BJ (cell line): ENCODE results near the gene SUV39H2. TPM values are rescaled to one million over a fixed set of nuclear protein-coding genes. Genes with fewer than 3 reads are reported as not detected.
A peak's percentile ranks its signal among the peaks of the same experiment; 100 is the strongest.

Source experiments
- CTCF ChIA-PET: fragments of 350-600 bp; formaldehyde crosslinking; extraction: SDS; loops from one replicate; lab custom pipeline; 2021; ENCODE audit warnings: antibody characterized with exemption, inconsistent platforms; lab: Yijun Ruan, JAX
- POLR2A ChIA-PET: fragments of 300-600 bp; sonication (Branson Sonifier 250); formaldehyde crosslinking; extraction: SDS; loops from one replicate; lab custom pipeline; 2021; ENCODE audit warnings: antibody characterized with exemption; lab: Charles Lee
- DNase-seq: peaks from one replicate; pipeline ENCODE4 v3.0.0-alpha.2; 2011; ENCODE audit warnings: low read depth
- H3K27me3 ChIP-seq: 2 replicates; pipeline ENCODE4 v1.6.0; 2011; ENCODE audit warnings: low read length; ENCODE audit not compliant: control insufficient read depth, insufficient read depth
- H3K36me3 ChIP-seq: 2 replicates; pipeline ENCODE4 v1.5.1; 2011; ENCODE audit warnings: low read length; ENCODE audit not compliant: control insufficient read depth, insufficient read depth
- H3K4me3 ChIP-seq: 2 replicates; pipeline ENCODE4 v1.5.1; 2011; ENCODE audit warnings: low read depth, mild to moderate bottlenecking, control low read depth, low read length
- polyA plus RNA-seq: library from polyadenylated mRNA; depleted of rRNA; stranded (reverse); fragments of >200 nt; gene quantifications from 2 replicates; pipeline ENCODE4 v1.2.3, GENCODE V29; 2011
- TF ChIP-seq, protein P1 (sequence below): IDR thresholded peaks from 2 replicates; pipeline ENCODE4 v1.5.1; 2011; ENCODE audit warnings: low read depth, mild to moderate bottlenecking, control low read depth, inconsistent platforms, low read length, moderate library complexity; ENCODE audit not compliant: insufficient read depth

Gene SUV39H2
- polyA plus RNA-seq, 1 experiment, result 2.2 TPM

DNA sequence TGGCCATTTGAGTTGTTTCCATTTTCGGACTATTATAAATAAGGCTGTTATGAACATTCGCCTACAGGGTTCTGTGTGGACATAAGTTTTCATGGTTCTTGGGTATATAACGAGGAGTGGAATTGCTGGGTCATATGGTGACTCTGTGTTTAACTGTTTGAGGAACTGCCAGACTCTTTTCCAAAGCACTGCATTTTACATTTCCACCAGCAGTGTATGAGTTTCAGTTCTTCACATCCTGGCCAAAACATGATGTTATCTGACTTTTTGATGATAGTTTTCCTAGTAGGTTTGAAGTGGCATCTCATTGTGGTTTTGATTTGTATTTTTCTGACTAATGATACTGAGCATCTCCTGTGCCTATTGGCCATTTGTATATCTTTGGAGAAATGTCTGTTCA, 5.4 kb downstream of the SUV39H2 start:
- ChIA-PET CTCF (no interaction called here), POLR2A (no interaction called here)
- Histone ChIP-seq H3K4me3 (no peak overlapping the region), H3K36me3 (no peaks in the 10 kb centered on the region), H3K27me3 (no peaks in the 10 kb centered on the region)
- DNase-seq, result no peak
- TF ChIP-seq, protein P1, sequence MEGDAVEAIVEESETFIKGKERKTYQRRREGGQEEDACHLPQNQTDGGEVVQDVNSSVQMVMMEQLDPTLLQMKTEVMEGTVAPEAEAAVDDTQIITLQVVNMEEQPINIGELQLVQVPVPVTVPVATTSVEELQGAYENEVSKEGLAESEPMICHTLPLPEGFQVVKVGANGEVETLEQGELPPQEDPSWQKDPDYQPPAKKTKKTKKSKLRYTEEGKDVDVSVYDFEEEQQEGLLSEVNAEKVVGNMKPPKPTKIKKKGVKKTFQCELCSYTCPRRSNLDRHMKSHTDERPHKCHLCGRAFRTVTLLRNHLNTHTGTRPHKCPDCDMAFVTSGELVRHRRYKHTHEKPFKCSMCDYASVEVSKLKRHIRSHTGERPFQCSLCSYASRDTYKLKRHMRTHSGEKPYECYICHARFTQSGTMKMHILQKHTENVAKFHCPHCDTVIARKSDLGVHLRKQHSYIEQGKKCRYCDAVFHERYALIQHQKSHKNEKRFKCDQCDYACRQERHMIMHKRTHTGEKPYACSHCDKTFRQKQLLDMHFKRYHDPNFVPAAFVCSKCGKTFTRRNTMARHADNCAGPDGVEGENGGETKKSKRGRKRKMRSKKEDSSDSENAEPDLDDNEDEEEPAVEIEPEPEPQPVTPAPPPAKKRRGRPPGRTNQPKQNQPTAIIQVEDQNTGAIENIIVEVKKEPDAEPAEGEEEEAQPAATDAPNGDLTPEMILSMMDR, result no peak

DNA sequence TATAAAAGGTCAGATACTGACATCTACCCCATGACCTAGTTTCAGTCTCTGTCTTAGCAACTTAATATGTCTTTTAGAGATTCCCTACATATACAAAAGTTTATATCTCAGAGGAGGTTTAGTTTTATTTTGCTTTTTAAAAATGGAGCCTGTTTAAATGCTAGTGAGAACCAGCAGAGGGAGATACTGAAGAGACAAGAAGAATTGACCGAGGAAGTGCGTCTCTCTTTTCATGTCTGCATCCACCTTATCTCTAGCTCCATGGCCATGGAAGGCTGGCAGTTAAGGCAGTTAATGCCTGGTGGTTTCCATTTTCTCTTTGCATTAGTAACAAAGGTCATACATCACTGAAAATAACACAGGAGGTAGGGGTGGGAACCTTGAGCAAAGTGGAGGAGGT, 10.7 kb downstream of the SUV39H2 start:
- Histone ChIP-seq H3K36me3 (no peaks in the 10 kb centered on the region), H3K27me3 (no peaks in the 10 kb centered on the region), H3K4me3 (no peak overlapping the region)
- TF ChIP-seq, protein P1, result 0 out of 2 replicates have a peak, but pooled peaks have one; percentile 20
- POLR2A ChIA-PET, result no interaction called here
- CTCF ChIA-PET, result interaction anchor here (0.7 to 2.3 kb wide), 5 partner anchors 8 to 13 kb away, joined by 3 to 7 read pairs (median 4); partner anchors contain the start of gene SUV39H2
- DNase-seq, result no peak

DNA sequence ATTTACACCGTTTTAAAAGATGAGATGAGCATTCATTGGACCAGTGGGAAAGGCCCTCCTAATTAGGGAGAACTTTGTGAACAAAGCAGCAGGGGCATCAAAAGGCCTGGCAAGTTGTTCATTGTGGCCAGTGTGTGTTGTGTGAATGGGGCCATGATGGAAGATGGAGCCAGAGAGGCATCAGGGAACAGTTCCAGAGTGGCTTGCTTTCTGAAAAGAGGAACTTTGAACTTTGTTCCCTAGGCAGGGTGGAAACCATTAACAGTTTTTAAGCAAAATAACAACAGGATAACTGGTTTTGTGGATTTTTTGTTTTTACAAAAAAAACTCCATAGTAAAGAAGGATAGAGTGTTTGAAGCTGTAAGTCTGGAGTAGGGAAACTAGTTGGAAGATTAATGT, 12.5 kb downstream of the SUV39H2 start:
- no peak overlapping the region for H3K4me3 ChIP-seq
- H3K27me3 ChIP-seq, result no peaks in the 10 kb centered on the region
- ChIA-PET POLR2A (no interaction called here), CTCF (no interaction called here)
- DNase-seq, result no peak
- H3K36me3 ChIP-seq, result no peaks in the 10 kb centered on the region
- TF ChIP-seq, protein P1, result no peak

- DNase-seq, result no peak
- H3K36me3 ChIP-seq, result peaks cover 3% of the 10 kb centered on the region
Measured at GRCh38 chr10:14904316-14904732, 25.7 kb downstream of the SUV39H2 start.

GRCh38 chr10:14904864-14905263, 26.2 kb downstream of the SUV39H2 start:
- ChIA-PET POLR2A (no interaction called here), CTCF (interaction anchor here (1.4 to 2.1 kb wide), 6 partner anchors 12 to 407 kb away, joined by 3 to 7 read pairs (median 4); no protein-coding TSS in a partner anchor)
- no peaks in the 10 kb centered on the region for H3K27me3 ChIP-seq
- TF ChIP-seq, protein P1, result no peak
- DNase-seq, result no peak
- H3K36me3 ChIP-seq, result peaks cover 3% of the 10 kb centered on the region
- H3K4me3 ChIP-seq, result no peak overlapping the region

More at GRCh38 chr10:14904316-14904732, 25.7 kb downstream of the SUV39H2 start:
- Histone ChIP-seq H3K4me3 (no peak overlapping the region), H3K27me3 (no peaks in the 10 kb centered on the region)
- ChIA-PET CTCF (interaction anchor here (1.4 to 2.1 kb wide), 6 partner anchors 12 to 406 kb away, joined by 3 to 7 read pairs (median 4); no protein-coding TSS in a partner anchor), POLR2A (no interaction called here)
- TF ChIP-seq, protein P1, result peak; percentile 64
